ENCODE measurements around the gene AKT2.

AKT2 gene

GRCh38 chr19:40249201-40249600 is 35.9 kb downstream of the AKT2 start:
- DNase-seq, result no peak
- H3K4me1 ChIP-seq (ENCODE audit: insufficient read depth, low read length), result no peaks in the 10 kb centered on the region
- peaks cover 55% of the 10 kb centered on the region for H3K79me2 ChIP-seq (ENCODE audit: insufficient read depth, low read length)
- no peaks in the 10 kb centered on the region for H3K27me3 ChIP-seq (ENCODE audit: insufficient read depth, low read length, poor library complexity)
- no peaks in the 10 kb centered on the region for H3K9me3 ChIP-seq (ENCODE audit: insufficient read depth, low read length, severe bottlenecking)
- H3K4me2 ChIP-seq (ENCODE audit: insufficient read depth, low read length), result no peak overlapping the region
- peaks cover 56% of the 10 kb centered on the region for H4K20me1 ChIP-seq (ENCODE audit: insufficient read depth, low read length)
- peaks cover 69% of the 10 kb centered on the region for H3K36me3 ChIP-seq (ENCODE audit: insufficient read depth, low read length)
- TF ChIP-seq EZH2 (IDR thresholded peaks at IDR 0.05; ENCODE audit: borderline replicate concordance, low read depth, low read length, severe bottlenecking), result no peak
- no peak for TF ChIP-seq CTCF (IDR thresholded peaks at IDR 0.05; ENCODE audit: borderline replicate concordance, extremely low read depth, low read length, poor library complexity, severe bottlenecking)
- H3K27ac ChIP-seq (ENCODE audit: low read length), result no peak overlapping the region
- no peak overlapping the region for H2AFZ ChIP-seq (ENCODE audit: low read depth, low read length)
- H3K9ac ChIP-seq (ENCODE audit: low read depth, low read length), result no peak overlapping the region
- no peak overlapping the region for H3K4me3 ChIP-seq (ENCODE audit: low read depth in 1 of 2, low read length in 2 of 2)
- no peak for ATAC-seq (ENCODE audit: insufficient read depth, low read depth)

- Histone ChIP-seq H3K27me3 (ENCODE audit: insufficient read depth, low read length, poor library complexity) (no peaks in the 10 kb centered on the region), H2AFZ (ENCODE audit: low read depth, low read length) (no peak overlapping the region), H3K79me2 (ENCODE audit: insufficient read depth, low read length) (peaks cover 55% of the 10 kb centered on the region), H4K20me1 (ENCODE audit: insufficient read depth, low read length) (peaks cover 60% of the 10 kb centered on the region), H3K9me3 (ENCODE audit: insufficient read depth, low read length, severe bottlenecking) (no peaks in the 10 kb centered on the region), H3K36me3 (ENCODE audit: insufficient read depth, low read length) (peaks cover 65% of the 10 kb centered on the region), H3K4me3 (ENCODE audit: low read depth in 1 of 2, low read length in 2 of 2) (no peak overlapping the region), H3K9ac (ENCODE audit: low read depth, low read length) (no peak overlapping the region), H3K4me2 (ENCODE audit: insufficient read depth, low read length) (no peak overlapping the region), H3K27ac (ENCODE audit: low read length) (no peak overlapping the region; the same call in 1 of the 2 replicates), H3K4me1 (ENCODE audit: insufficient read depth, low read length) (no peaks in the 10 kb centered on the region)
- ATAC-seq (ENCODE audit: insufficient read depth, low read depth) (no peak), DNase-seq (no peak)
- TF ChIP-seq EZH2 (IDR thresholded peaks at IDR 0.05; ENCODE audit: borderline replicate concordance, low read depth, low read length, severe bottlenecking) (no peak), CTCF (IDR thresholded peaks at IDR 0.05; ENCODE audit: borderline replicate concordance, extremely low read depth, low read length, poor library complexity, severe bottlenecking) (no peak)
Observed at GRCh38 chr19:40247735-40248262, 37.3 kb downstream of the AKT2 start.

GRCh38 chr19:40247178-40247577 is 38.0 kb downstream of the AKT2 start:
- Histone ChIP-seq H3K27ac (ENCODE audit: low read length) (no peak overlapping the region; the same call in 1 of the 2 replicates), H3K4me1 (ENCODE audit: insufficient read depth, low read length) (no peaks in the 10 kb centered on the region), H4K20me1 (ENCODE audit: insufficient read depth, low read length) (peaks cover 64% of the 10 kb centered on the region), H3K9ac (ENCODE audit: low read depth, low read length) (no peak overlapping the region), H3K9me3 (ENCODE audit: insufficient read depth, low read length, severe bottlenecking) (no peaks in the 10 kb centered on the region), H3K79me2 (ENCODE audit: insufficient read depth, low read length) (peaks cover 55% of the 10 kb centered on the region), H3K27me3 (ENCODE audit: insufficient read depth, low read length, poor library complexity) (no peaks in the 10 kb centered on the region), H2AFZ (ENCODE audit: low read depth, low read length) (no peak overlapping the region), H3K36me3 (ENCODE audit: insufficient read depth, low read length) (peaks cover 64% of the 10 kb centered on the region), H3K4me3 (ENCODE audit: low read depth in 1 of 2, low read length in 2 of 2) (no peak overlapping the region), H3K4me2 (ENCODE audit: insufficient read depth, low read length) (no peak overlapping the region)
- no peak for TF ChIP-seq EZH2 (IDR thresholded peaks at IDR 0.05; ENCODE audit: borderline replicate concordance, low read depth, low read length, severe bottlenecking)
- no peak for TF ChIP-seq CTCF (IDR thresholded peaks at IDR 0.05; ENCODE audit: borderline replicate concordance, extremely low read depth, low read length, poor library complexity, severe bottlenecking)
- ATAC-seq (ENCODE audit: insufficient read depth, low read depth) (no peak), DNase-seq (no peak)
